Endothelial cell of umbilical vein (primary cell): ENCODE data around the gene CYP1B1. TPM values are rescaled to one million over a fixed set of nuclear protein-coding genes. Genes with fewer than 3 reads are reported as not detected.

Experiments
- BruUV-seq: library from RNA; stranded (reverse); fragments of 400-500 nt; replicated peaks from 2 replicates; lab custom pipeline; 2021; lab: Mats Ljungman, UMichigan
- CTCF ChIA-PET: fragments of 300-600, 350-600 bp; sonication (Branson Sonifier 250); formaldehyde crosslinking; loops from one replicate; lab custom pipeline; 2021; ENCODE audit warnings: antibody characterized with exemption, inconsistent platforms; lab: Charles Lee
- POLR2A ChIA-PET: fragments of 300-600, 350-600 bp; sonication (Branson Sonifier 250); formaldehyde crosslinking; loops from one replicate; lab custom pipeline; 2021; ENCODE audit warnings: antibody characterized with exemption, inconsistent platforms; lab: Charles Lee
- DNase-seq: peaks from one replicate; pipeline ENCODE4 v3.0.0-alpha.2; 2011; ENCODE audit warnings: low read depth, low spot score
- FAIRE-seq: peaks from 2 replicates; lab custom pipeline; 2011; peaks lifted over from hg19 to GRCh38; lab: Jason Lieb, UNC
- H2AFZ ChIP-seq: 2 replicates; pipeline ENCODE4 v1.6.0; 2012; ENCODE audit warnings: low read depth, low read length, control low read depth, inconsistent platforms
- H3K27ac ChIP-seq: 2 replicates; pipeline ENCODE4 v1.5.1; 2011; ENCODE audit warnings: low read depth, mild to moderate bottlenecking, control low read depth, low read length, moderate library complexity; ENCODE audit not compliant: insufficient read depth
- H3K27me3 ChIP-seq, 2 experiments: 2 replicates each; pipeline versions ENCODE4 v1.6.0 to v1.6.1; 2011; ENCODE audit warnings: low read length in 2 of 2, mixed read lengths in 1 of 2; ENCODE audit not compliant: control insufficient read depth in 2 of 2, insufficient read depth in 2 of 2
- H3K36me3 ChIP-seq, 2 experiments: 2 replicates in 1 of 2; 3 replicates in 1 of 2; pipeline ENCODE4 v1.5.1; 2011; ENCODE audit warnings: low read length in 2 of 2, mild to moderate bottlenecking in 1 of 2, moderate library complexity in 1 of 2; ENCODE audit not compliant: control insufficient read depth in 2 of 2, insufficient read depth in 2 of 2; ENCODE audit errors: extremely low read depth in 1 of 2
- H3K4me1 ChIP-seq: 3 replicates; pipeline ENCODE4 v1.5.1; 2011; ENCODE audit warnings: mild to moderate bottlenecking, low read length; ENCODE audit not compliant: control insufficient read depth, insufficient read depth; ENCODE audit errors: extremely low read depth
- H3K4me2 ChIP-seq: 2 replicates; pipeline ENCODE4 v1.6.1; 2011; ENCODE audit warnings: low read length, control low read depth, mixed read lengths; ENCODE audit not compliant: insufficient read depth
- H3K4me3 ChIP-seq, 3 experiments: fragments of 200-600 bp in 1 of 3; sonication (generic), shearing (Covaris generic) in 1 of 3; replicated peaks in 1 of 3; 2 replicates each; pipeline ENCODE4 v1.5.1; 2011 to 2016; ENCODE audit warnings: control low read depth in 3 of 3, low read length in 3 of 3, mild to moderate bottlenecking in 2 of 3, inconsistent platforms in 1 of 3, low read depth in 1 of 3, moderate library complexity in 1 of 3; ENCODE audit not compliant: insufficient read depth in 1 of 3
- H3K79me2 ChIP-seq: 2 replicates; pipeline ENCODE4 v1.6.0; 2012; ENCODE audit warnings: low read length, inconsistent platforms; ENCODE audit not compliant: control insufficient read depth, insufficient read depth
- H3K9ac ChIP-seq: replicated peaks from 2 replicates; pipeline ENCODE3; 2011; ENCODE audit warnings: low read length, control low read depth; ENCODE audit not compliant: insufficient read depth; ENCODE audit errors: extremely low read depth
- H3K9me1 ChIP-seq: replicated peaks from 3 replicates; pipeline ENCODE4 v1.6.0; 2011; ENCODE audit warnings: mild to moderate bottlenecking, low read length; ENCODE audit not compliant: control insufficient read depth, insufficient read depth; ENCODE audit errors: extremely low read depth
- H3K9me3 ChIP-seq: replicated peaks from 2 replicates; pipeline ENCODE4 v1.5.1; 2012; ENCODE audit warnings: low read length, inconsistent platforms; ENCODE audit not compliant: control insufficient read depth, insufficient read depth
- H4K20me1 ChIP-seq: replicated peaks from 2 replicates; pipeline ENCODE3; 2011; ENCODE audit warnings: mild to moderate bottlenecking, low read length; ENCODE audit not compliant: control insufficient read depth, insufficient read depth; ENCODE audit errors: extremely low read depth
- EZH2 ChIP-seq: IDR thresholded peaks from 2 replicates; pipeline ENCODE4 v1.6.1; 2012; ENCODE audit warnings: borderline replicate concordance, low read depth, mild to moderate bottlenecking, moderate library complexity, low read length, inconsistent platforms; ENCODE audit not compliant: severe bottlenecking
- GATA2 ChIP-seq: IDR thresholded peaks from 2 replicates; pipeline ENCODE4 v1.7.0; 2011; ENCODE audit warnings: low read depth, mild to moderate bottlenecking, moderate library complexity, mixed read lengths, low read length; ENCODE audit not compliant: insufficient read length, insufficient read depth
- MYC ChIP-seq: IDR thresholded peaks from one replicate; pipeline ENCODE4 v1.6.1; 2011; ENCODE audit warnings: mild to moderate bottlenecking, low read depth, low read length
- POLR2A ChIP-seq: IDR thresholded peaks from 2 replicates; pipeline ENCODE4 v1.6.1; 2012; ENCODE audit warnings: low read depth, mild to moderate bottlenecking, control low read depth, low read length
- POLR2AphosphoS5 ChIP-seq: IDR thresholded peaks from 2 replicates; pipeline ENCODE4 v1.6.1; 2012; ENCODE audit warnings: low read depth, mild to moderate bottlenecking, control low read depth, low read length, moderate library complexity; ENCODE audit not compliant: insufficient read depth
- dilution Hi-C: fragments of 300-500 bp; cut with MboI; formaldehyde crosslinking; loops from one replicate; pipeline ENCODE4 v1.15.0; 2019; ENCODE audit warnings: low sequenced_read_pairs; ENCODE audit not compliant: extremely low pct_ligation_motif_present
- intact Hi-C: fragments of 100-400 bp; cut with micrococcal nuclease; formaldehyde crosslinking; loops from one replicate; pipeline ENCODE4 v1.10.0; 2022
- polyA plus RNA-seq, 4 experiments: library from polyadenylated mRNA; depleted of rRNA in 3 of 4; stranded (reverse) in 3 of 4; unstranded in 1 of 4; fragments of >200 nt; gene quantifications; 2 replicates each; pipeline versions ENCODE4 v1.2.1 to v1.2.3, GENCODE V29; 2011 to 2012; ENCODE audit warnings: missing spikeins in 1 of 4
- total RNA-seq: library from RNA; stranded (reverse); gene quantifications from 2 replicates; pipeline ENCODE4 v1.2.3, GENCODE V29; 2021

Gene CYP1B1
- total and polyA plus RNA-seq, 2 donors (not counting 3 experiments of a cell fraction or from before 2014, with no cell fraction given): 0.01 TPM; not detected in 1

- dilution Hi-C loops: no loop called here
- no TSS peak for BruUV-seq
- no peak overlapping the region for H3K4me2 ChIP-seq
- no peaks in the 10 kb centered on the region for H3K9me1 ChIP-seq
- intact Hi-C loops: no loop called here
- no peak overlapping the region for H3K4me3 ChIP-seq
- H3K27ac ChIP-seq: no peak overlapping the region
- H3K9ac ChIP-seq: no peak overlapping the region
- H4K20me1 ChIP-seq: no peaks in the 10 kb centered on the region
- peak overlapping the region; percentile 53 for H2AFZ ChIP-seq
- ChIA-PET POLR2A (interaction anchor here (0.5 kb wide), 1 partner anchor 198 kb away, joined by 3 read pairs; no protein-coding TSS in a partner anchor), CTCF (interaction anchor here (1.3 to 1.6 kb wide), 4 partner anchors 10 to 123 kb away, joined by 3 to 5 read pairs (median 3); partner anchors contain the start of gene CYP1B1)
- no peaks in the 10 kb centered on the region for H3K9me3 ChIP-seq
- peak; percentile 57 for FAIRE-seq
- no peaks in the 10 kb centered on the region for H3K79me2 ChIP-seq
- peak; percentile 47 for TF ChIP-seq EZH2
- no peak for TF ChIP-seq MYC
- H3K36me3 ChIP-seq: no peaks in the 10 kb centered on the region
- peaks cover 39 to 52% of the 10 kb centered on the region in 2 experiments for H3K27me3 ChIP-seq
- no peaks in the 10 kb centered on the region for H3K4me1 ChIP-seq
- no peak for DNase-seq
These were observed 20.3 kb upstream of the CYP1B1 start for GRCh38 chr2:38095996-38096861.

- DNase-seq (no peak), FAIRE-seq (no peak)
- H3K27me3 ChIP-seq: peaks cover 37 to 48% of the 10 kb centered on the region in 2 experiments
- H3K9ac ChIP-seq: no peak overlapping the region
- intact Hi-C loops: no loop called here
- CTCF ChIA-PET: interaction anchor here (1.0 to 1.6 kb wide), 4 partner anchors 10 to 21 kb away, joined by 3 to 5 read pairs (median 3); partner anchors contain the start of gene CYP1B1
- no peak for TF ChIP-seq POLR2A
- TF ChIP-seq GATA2: no peak
- TF ChIP-seq EZH2: no peak
- no peak for TF ChIP-seq POLR2AphosphoS5
- no peaks in the 10 kb centered on the region for H4K20me1 ChIP-seq
- H3K4me2 ChIP-seq: no peak overlapping the region
- dilution Hi-C loops: no loop called here
- H3K4me3 ChIP-seq: no peak overlapping the region
- no peaks in the 10 kb centered on the region for H3K9me3 ChIP-seq
- H3K36me3 ChIP-seq: no peaks in the 10 kb centered on the region
- no peaks in the 10 kb centered on the region for H3K4me1 ChIP-seq
- POLR2A ChIA-PET: interaction anchor here (0.5 kb wide), 1 partner anchor 199 kb away, joined by 3 read pairs; no protein-coding TSS in a partner anchor
- no peak overlapping the region for H3K27ac ChIP-seq
- BruUV-seq: no TSS peak
- no peaks in the 10 kb centered on the region for H3K9me1 ChIP-seq
- H2AFZ ChIP-seq: peak overlapping the region; percentile 53
- H3K79me2 ChIP-seq: no peaks in the 10 kb centered on the region
These were observed 19.4 kb upstream of the CYP1B1 start for GRCh38 chr2:38095079-38095995.
